Astrocyte (in vitro differentiated cells and primary cell): ENCODE measurements around the gene VAX1. TPM values are rescaled to one million over a fixed set of nuclear protein-coding genes. Genes with fewer than 3 reads are reported as not detected.

Experiments
- DNase-seq: peaks from one replicate; pipeline ENCODE4 v3.0.0-alpha.2; 2010; ENCODE audit warnings: low read depth
- FAIRE-seq: peaks from 2 replicates; lab custom pipeline; 2011; peaks lifted over from hg19 to GRCh38; lab: Jason Lieb, UNC
- H2AFZ ChIP-seq: 2 replicates; pipeline ENCODE4 v1.6.0; 2012; ENCODE audit warnings: low read depth, low read length, inconsistent platforms
- H3K27ac ChIP-seq: 2 replicates; pipeline ENCODE4 v1.5.1; 2011; ENCODE audit warnings: low read depth, low read length, inconsistent platforms
- H3K27me3 ChIP-seq: 2 replicates; pipeline ENCODE4 v1.6.0; 2011; ENCODE audit warnings: low read length, inconsistent platforms; ENCODE audit not compliant: insufficient read depth
- H3K36me3 ChIP-seq: 2 replicates; pipeline ENCODE4 v1.5.1; 2011; ENCODE audit warnings: low read length, inconsistent platforms; ENCODE audit not compliant: insufficient read depth
- H3K4me1 ChIP-seq: 2 replicates; pipeline ENCODE4 v1.5.1; 2011; ENCODE audit warnings: low read length, inconsistent platforms; ENCODE audit not compliant: insufficient read depth
- H3K4me2 ChIP-seq: 2 replicates; pipeline ENCODE4 v1.6.0; 2012; ENCODE audit warnings: low read length, inconsistent platforms
- H3K4me3 ChIP-seq: 2 replicates; pipeline ENCODE4 v1.5.1; 2011; ENCODE audit warnings: low read depth, mild to moderate bottlenecking, low read length, inconsistent platforms; ENCODE audit not compliant: insufficient read depth
- H3K79me2 ChIP-seq: 2 replicates; pipeline ENCODE4 v1.6.0; 2012; ENCODE audit warnings: mild to moderate bottlenecking, low read length, inconsistent platforms; ENCODE audit not compliant: insufficient read depth
- H3K9ac ChIP-seq: 2 replicates; pipeline ENCODE4 v1.6.0; 2012; ENCODE audit warnings: mild to moderate bottlenecking, low read length, inconsistent platforms
- H3K9me3 ChIP-seq: 2 replicates; pipeline ENCODE4 v1.5.1; 2012; ENCODE audit warnings: low read depth, mild to moderate bottlenecking, low read length, inconsistent platforms; ENCODE audit not compliant: insufficient read depth
- H4K20me1 ChIP-seq: 2 replicates; pipeline ENCODE4 v1.6.0; 2012; ENCODE audit warnings: low read length, inconsistent platforms; ENCODE audit not compliant: insufficient read depth
- H3K27ac Mint-ChIP-seq: one replicate; pipeline ENCODE4 v1.8.0; 2021; ENCODE audit warnings: mild to moderate bottlenecking, mixed read lengths; ENCODE audit not compliant: unreplicated experiment
- H3K27me3 Mint-ChIP-seq: one replicate; pipeline ENCODE4 v1.8.0; 2021; ENCODE audit warnings: low read depth, mixed read lengths; ENCODE audit not compliant: unreplicated experiment
- H3K36me3 Mint-ChIP-seq: one replicate; pipeline ENCODE4 v1.8.0; 2021; ENCODE audit warnings: low read depth, mixed read lengths; ENCODE audit not compliant: unreplicated experiment
- H3K4me1 Mint-ChIP-seq: one replicate; pipeline ENCODE4 v1.8.0; 2021; ENCODE audit warnings: low read depth, mixed read lengths; ENCODE audit not compliant: unreplicated experiment
- H3K4me3 Mint-ChIP-seq: one replicate; pipeline ENCODE4 v1.8.0; 2021; ENCODE audit warnings: mild to moderate bottlenecking, moderate library complexity, mixed read lengths; ENCODE audit not compliant: unreplicated experiment
- H3K9me3 Mint-ChIP-seq: one replicate; pipeline ENCODE4 v1.8.0; 2021; ENCODE audit warnings: mild to moderate bottlenecking, mixed read lengths; ENCODE audit not compliant: unreplicated experiment
- CTCF ChIP-seq: IDR thresholded peaks from 2 replicates; pipeline ENCODE4 v1.5.1; 2011; ENCODE audit warnings: low read depth, mild to moderate bottlenecking, inconsistent platforms, low read length, moderate library complexity; ENCODE audit not compliant: insufficient read depth
- EZH2 ChIP-seq: IDR thresholded peaks from 2 replicates; pipeline ENCODE4 v1.6.1; 2012; ENCODE audit warnings: mild to moderate bottlenecking, low read length, inconsistent platforms; ENCODE audit not compliant: insufficient read depth
- total RNA-seq: library from RNA; stranded (reverse); gene quantifications from 2 replicates; pipeline ENCODE4 v1.2.1, GENCODE V29; 2021

VAX1 gene
- total RNA-seq, 1 donor from 2014 or later, result 0.34 TPM

GRCh38 chr10:117175901-117176534, 37.9 kb upstream of the VAX1 start:
- DNase-seq (peak; percentile 35), FAIRE-seq (peak; percentile 23)
- peak overlapping the region; percentile 57 for H3K4me3 ChIP-seq

GRCh38 chr10:117175215-117175900, 37.3 kb upstream of the VAX1 start:
- Histone ChIP-seq H4K20me1 (no peaks in the 10 kb centered on the region), H3K79me2 (no peaks in the 10 kb centered on the region), H3K4me3 (peak overlapping the region; percentile 57), H3K9me3 (no peaks in the 10 kb centered on the region), H3K4me1 (peaks cover 11% of the 10 kb centered on the region), H3K9ac (no peak overlapping the region), H2AFZ (peak overlapping the region; percentile 90), H3K27me3 (peaks cover 32% of the 10 kb centered on the region), H3K4me2 (peak overlapping the region; percentile 92), H3K27ac (no peak overlapping the region), H3K36me3 (no peaks in the 10 kb centered on the region)
- peaks cover 74% of the 10 kb centered on the region for H3K27me3 Mint-ChIP-seq
- TF ChIP-seq CTCF, result no peak
- peak; percentile 32 for TF ChIP-seq EZH2
- no peak for FAIRE-seq
- H3K27ac Mint-ChIP-seq, result peak overlapping the region; percentile 62
- peak overlapping the region; percentile 86 for H3K4me3 Mint-ChIP-seq
- no peak for DNase-seq
- H3K4me1 Mint-ChIP-seq, result peaks cover 4% of the 10 kb centered on the region
- H3K36me3 Mint-ChIP-seq, result no peaks in the 10 kb centered on the region
- H3K9me3 Mint-ChIP-seq, result peaks cover 4% of the 10 kb centered on the region

More at GRCh38 chr10:117175901-117176534, 37.9 kb upstream of the VAX1 start:
- Histone ChIP-seq H3K9me3 (no peaks in the 10 kb centered on the region), H3K27me3 (peaks cover 29% of the 10 kb centered on the region), H4K20me1 (no peaks in the 10 kb centered on the region), H3K4me1 (peaks cover 10% of the 10 kb centered on the region), H3K36me3 (no peaks in the 10 kb centered on the region), H3K4me2 (peak overlapping the region; percentile 92), H2AFZ (peak overlapping the region; percentile 90), H3K27ac (no peak overlapping the region), H3K79me2 (no peaks in the 10 kb centered on the region), H3K9ac (no peak overlapping the region)
- no peaks in the 10 kb centered on the region for H3K9me3 Mint-ChIP-seq
- peaks cover 73% of the 10 kb centered on the region for H3K27me3 Mint-ChIP-seq
- H3K27ac Mint-ChIP-seq, result no peak overlapping the region
- TF ChIP-seq EZH2, result no peak
- peak; percentile 88 for TF ChIP-seq CTCF
- no peaks in the 10 kb centered on the region for H3K36me3 Mint-ChIP-seq
- peaks cover 4% of the 10 kb centered on the region for H3K4me1 Mint-ChIP-seq
- H3K4me3 Mint-ChIP-seq, result peak overlapping the region; percentile 86
